Psoas muscle (tissue), 8 donors: ENCODE data around the gene GATB. TPM values are rescaled to one million over a fixed set of nuclear protein-coding genes. Genes with fewer than 3 reads are reported as not detected.

ENCODE experiments used
- ATAC-seq, 4 donors: fragments of 200-7000 bp; cut with Tn5 transposase; one replicate each; pipeline ENCODE4 v1.9.1; 2020; ENCODE audit warnings: moderate library complexity in 3 of 4, mild to moderate bottlenecking in 2 of 4
- DNase-seq, 2 donors: peaks; one replicate each; pipeline ENCODE4 v3.0.0-alpha.2; 2020
- H3K27ac ChIP-seq: fragments of 200-600 bp; one replicate; pipeline ENCODE4 v1.8.0; 2022
- H3K27me3 ChIP-seq, 3 donors: fragments of 200-600 bp in 1 of 3; one replicate each; pipeline versions ENCODE4 v1.6.1 to v1.8.0; 2013 to 2022; ENCODE audit warnings: low read length in 2 of 3, mild to moderate bottlenecking in 2 of 3, moderate library complexity in 1 of 3; ENCODE audit not compliant: insufficient read depth in 3 of 3
- H3K36me3 ChIP-seq, 2 donors: fragments of 200-600 bp in 1 of 2; one replicate each; pipeline versions ENCODE4 v1.6.1 to v1.8.0; 2013 to 2022; ENCODE audit warnings: low read depth in 1 of 2, mild to moderate bottlenecking in 1 of 2, moderate library complexity in 1 of 2; ENCODE audit not compliant: insufficient read depth in 1 of 2
- H3K4me1 ChIP-seq: fragments of 200-600 bp; one replicate; pipeline ENCODE4 v1.8.0; 2022
- H3K4me3 ChIP-seq: fragments of 200-600 bp; one replicate; pipeline ENCODE4 v1.8.0; 2022; ENCODE audit warnings: mild to moderate bottlenecking
- H3K9me3 ChIP-seq: fragments of 200-600 bp; one replicate; pipeline ENCODE4 v1.8.0; 2022
- CTCF ChIP-seq: fragments of 200-600 bp; IDR thresholded peaks from one replicate; pipeline ENCODE4 v1.8.0; 2022; ENCODE audit warnings: antibody characterized with exemption
- WGBS, 3 donors: extraction: QIAGEN DNeasy Blood & Tissue Kit; methylation state at CpG; one replicate each; pipeline versions ENCODE4 v1.1.6 to v1.1.7; 2013; 5-methylcytosine and 5-hydroxymethylcytosine counted together
- intact Hi-C, 2 donors: fragments of 100-400 bp; cut with DNase I; formaldehyde crosslinking; loops; one replicate each; pipeline versions ENCODE4 v1.11.0 to v1.14.2; 2022
- polyA plus RNA-seq, 3 donors: library from polyadenylated mRNA; stranded (reverse); fragments of 200-250 nt; gene quantifications; one replicate each; pipeline ENCODE4 v1.2.3, GENCODE V29; 2013
- total RNA-seq, 4 donors: library from RNA; stranded (reverse); fragmentation: NEBNext Ultra II Directional in 2 of 4; extraction: Animal tissue kit (Norgen Biotek cat#: 25700) in 2 of 4; gene quantifications; one replicate each; pipeline versions ENCODE4 v1.2.1 to v1.2.4, GENCODE V29; 2021 to 2023
- donor health status: healthy with polysubstance abuse.
- donor health status: DM: no; HTN: no; CAD: no; lungs with moderate emphysema.
- donor health status: Bipolar disorder and iron deficiency.
- donor health status: healthy.
- donor health status: DM: yes; HTN: yes; CAD: no.
- donor health status: DM: no; HTN: no; CAD: no.
- donor health status: DM: no; HTN: no; CAD: no.
- donor health status: DM: yes; HTN: yes; CAD: no.

GATB gene
- total and polyA plus RNA-seq, 7 donors: 22.8 to 36.6 (median 28.3) TPM

- WGBS, 3 donors: 93 to 94% (median 93%) methylated on average over 4 of the region's 4 CpGs
- no peaks in the 10 kb centered on the region for H3K9me3 ChIP-seq
- H3K4me3 ChIP-seq: no peak overlapping the region
- H3K27ac ChIP-seq: no peak overlapping the region
- intact Hi-C loops: no loop called here
- DNase-seq (no peak), ATAC-seq (no peak)
- H3K27me3 ChIP-seq: no peaks in the 10 kb centered on the region
- no peak for TF ChIP-seq CTCF
- peaks cover 3 to 39% of the 10 kb centered on the region in 2 donors for H3K36me3 ChIP-seq
- peaks cover 8% of the 10 kb centered on the region for H3K4me1 ChIP-seq
Observed at GRCh38 chr4:151708100-151708499, 52.7 kb downstream of the GATB start.

DNA sequence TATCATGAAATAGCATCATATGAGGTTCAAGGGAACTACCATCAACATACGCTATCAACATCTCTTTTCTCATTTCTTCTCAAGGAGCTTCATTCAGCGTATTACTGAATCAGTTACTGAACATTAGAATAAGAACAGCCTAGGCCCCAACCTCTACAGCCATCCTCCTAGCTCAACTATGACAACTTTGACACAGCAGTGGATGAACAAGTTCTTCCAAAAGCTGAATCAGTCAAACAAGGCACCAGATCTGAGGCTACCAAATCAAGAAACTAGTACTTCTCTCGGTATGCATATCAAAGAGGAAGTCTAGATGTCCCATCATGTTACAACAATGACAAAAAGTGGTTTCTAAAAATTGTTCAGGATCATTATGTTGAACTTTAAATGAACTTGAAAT, 57.4 kb downstream of the GATB start:
- Histone ChIP-seq H3K4me1 (no peaks in the 10 kb centered on the region), H3K4me3 (no peak overlapping the region), H3K27me3 (no peaks in the 10 kb centered on the region), H3K9me3 (no peaks in the 10 kb centered on the region), H3K36me3 (peaks cover 3 to 77% of the 10 kb centered on the region in 2 donors), H3K27ac (no peak overlapping the region)
- intact Hi-C loops: no loop called here
- ATAC-seq (no peak), DNase-seq (no peak)
- WGBS, 3 donors: 90 to 98% (median 97%) methylated on average over 3 of the region's 3 CpGs
- TF ChIP-seq CTCF: no peak

- WGBS, 3 donors: 83 to 93% (median 88%) methylated on average over 4 of the region's 4 CpGs
- Histone ChIP-seq H3K27me3 (no peaks in the 10 kb centered on the region), H3K27ac (no peak overlapping the region), H3K4me3 (no peak overlapping the region), H3K4me1 (no peaks in the 10 kb centered on the region), H3K9me3 (no peaks in the 10 kb centered on the region), H3K36me3 (peaks cover 5 to 73% of the 10 kb centered on the region in 2 donors)
- intact Hi-C loops: no loop called here
- DNase-seq (no peak), ATAC-seq (no peak)
- no peak for TF ChIP-seq CTCF
Observed at GRCh38 chr4:151702256-151702655, 58.6 kb downstream of the GATB start.

DNA sequence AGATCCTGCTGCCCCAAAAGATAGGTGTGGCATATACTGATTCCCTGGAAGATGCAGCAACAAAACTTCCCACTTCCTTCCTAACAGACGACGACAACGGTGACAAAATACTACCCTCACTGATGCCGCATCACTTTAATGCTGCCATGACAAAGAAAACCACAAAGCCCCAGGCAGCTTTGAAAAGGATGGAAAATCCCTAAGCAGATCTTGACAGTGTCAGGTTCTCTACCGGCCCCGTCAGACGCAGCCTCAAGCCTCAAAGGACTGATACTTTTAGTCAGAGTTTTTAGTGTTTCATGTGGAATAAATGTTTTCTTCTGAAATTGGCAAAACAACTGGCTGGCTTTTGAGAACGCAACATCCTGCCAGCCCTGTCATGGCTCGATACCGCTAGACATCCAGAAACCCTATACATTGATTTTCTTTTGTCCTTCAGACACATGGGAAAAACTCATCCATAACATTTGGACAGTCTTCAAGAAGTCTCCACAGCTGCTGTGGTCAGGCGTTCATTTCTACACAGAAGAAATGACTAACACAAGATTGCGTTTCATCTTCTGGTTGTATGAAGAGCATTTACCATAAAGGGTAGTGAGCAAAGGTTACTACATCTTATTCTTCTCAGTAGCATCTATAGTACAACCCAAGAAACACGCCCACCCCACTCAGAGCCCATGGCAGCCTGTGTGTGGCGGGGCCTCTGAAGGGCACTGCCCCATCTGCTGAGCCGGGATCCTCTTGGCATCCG, 60.1 kb downstream of the GATB start:
- Histone ChIP-seq H3K4me1 (peaks cover under 1% of the 10 kb centered on the region), H3K27ac (no peak overlapping the region), H3K9me3 (no peaks in the 10 kb centered on the region), H3K4me3 (no peak overlapping the region), H3K36me3 (peaks cover 5 to 63% of the 10 kb centered on the region in 2 donors), H3K27me3 (no peaks in the 10 kb centered on the region)
- no peak for DNase-seq
- intact Hi-C loops: no loop called here
- whole genome bisulfite sequencing, 3 donors: 90 to 96% (median 92%) methylated on average over 16 of the region's 16 CpGs
- TF ChIP-seq CTCF: no peak
- peak in 1 of 4 donors; percentile 38 for ATAC-seq

DNA sequence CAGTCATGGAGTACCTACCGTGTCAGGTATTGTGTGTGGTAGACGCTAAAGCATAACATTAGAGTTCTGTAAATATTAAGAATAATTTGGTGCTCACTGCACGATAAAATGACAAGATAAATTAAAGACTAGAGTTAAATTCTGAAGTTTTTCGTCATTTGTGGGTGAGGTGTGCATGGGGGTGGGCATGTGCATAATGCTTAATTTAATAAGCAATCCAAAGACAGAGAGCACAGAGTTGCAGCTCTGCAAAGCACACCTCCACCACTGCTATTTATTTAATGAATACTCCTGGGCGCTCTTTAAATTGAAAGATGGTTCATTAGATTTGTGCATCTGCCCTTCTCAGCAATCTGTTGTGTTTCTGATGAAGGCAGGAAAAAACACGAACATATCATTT, 62.6 kb downstream of the GATB start:
- intact Hi-C loops: no loop called here
- Histone ChIP-seq H3K27me3 (no peaks in the 10 kb centered on the region), H3K9me3 (no peaks in the 10 kb centered on the region), H3K4me1 (peaks cover 23% of the 10 kb centered on the region), H3K27ac (no peak overlapping the region), H3K4me3 (no peak overlapping the region), H3K36me3 (peaks cover 5 to 44% of the 10 kb centered on the region in 2 donors)
- no peak for ATAC-seq
- WGBS, 3 donors: 97 to 99% (median 97%) methylated on average over 6 of the region's 6 CpGs
- DNase-seq: no peak
- TF ChIP-seq CTCF: no peak
